Measurements from ENCODE around the gene RNF182. TPM values are rescaled to one million over a fixed set of nuclear protein-coding genes. Genes with fewer than 3 reads are reported as not detected.

Gene RNF182
- total RNA-seq, 1 donor from 2014 or later, result 1.7 TPM

GRCh38 chr6:14028631-14029030 is 103.9 kb downstream of the RNF182 start:
- no peak for DNase-seq (ENCODE audit: low spot score)

DNA sequence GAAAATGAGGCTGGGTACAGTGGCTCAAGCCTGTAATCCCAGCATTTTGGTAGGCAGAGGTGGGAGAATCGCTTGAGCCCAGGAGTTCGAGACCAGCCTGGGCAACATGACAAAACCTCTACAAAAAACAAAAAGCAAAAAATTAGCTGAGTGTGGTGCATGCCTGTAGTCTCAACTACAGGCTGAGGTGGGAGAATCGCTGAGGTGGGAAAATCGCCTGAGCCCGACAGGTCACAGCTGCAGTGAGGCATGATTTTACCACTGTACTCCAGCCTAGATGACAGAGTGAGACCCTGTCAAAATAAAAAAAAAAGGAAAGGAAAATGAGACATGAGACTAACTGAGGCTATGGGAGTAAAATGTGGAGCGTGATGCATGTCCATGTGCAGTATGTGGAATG is 104.9 kb downstream of the RNF182 start:
- DNase-seq (ENCODE audit: low spot score), result no peak

Other genes starting within 250 kb of the RNF182 start
- gene RANBP9, start 213.1 kb upstream of the RNF182 start, total RNA-seq, result 42.2 TPM
- gene MCUR1, start 110.4 kb upstream of the RNF182 start, total RNA-seq, result 28.8 TPM
- gene CD83, start 192.8 kb downstream of the RNF182 start, total RNA-seq, result 12.9 TPM

Measured in mesenteric fat pad (tissue), 1 donor.